HepG2 (cell line): ENCODE results near the gene SRBD1. TPM values are rescaled to one million over a fixed set of nuclear protein-coding genes. Genes with fewer than 3 reads are reported as not detected.

Source experiments
- ARNT ChIP-seq: fragments of 450-650 bp; IDR thresholded peaks from 2 replicates; pipeline ENCODE4 v1.6.1; 2017
- ATM ChIP-seq: fragments of 450-650 bp; IDR thresholded peaks from 2 replicates; pipeline ENCODE4 v1.7.1; 2017; ENCODE audit warnings: mild to moderate bottlenecking, borderline replicate concordance
- CCDC6 ChIP-seq: sonication (generic); formaldehyde crosslinking; IDR thresholded peaks from 2 replicates; pipeline ENCODE4 v1.8.1; 2022; ENCODE audit warnings: mild to moderate bottlenecking, missing genetic modification reagents, moderate library complexity
- HDAC6 ChIP-seq: fragments of 200-600 bp; sonication (generic); IDR thresholded peaks from 2 replicates; pipeline ENCODE4 v1.7.0; 2017; ENCODE audit warnings: mild to moderate bottlenecking, antibody characterized with exemption, low read length, low read depth
- HNRNPL ChIP-seq: fragments of 200-400 bp; formaldehyde crosslinking; IDR thresholded peaks from 2 replicates; pipeline ENCODE4 v1.6.1; 2017; ENCODE audit warnings: mild to moderate bottlenecking, low read depth, low read length
- KDM2A ChIP-seq: sonication (generic); formaldehyde crosslinking; IDR thresholded peaks from 2 replicates; pipeline ENCODE4 v1.4.0; 2020; ENCODE audit warnings: low read depth, missing genetic modification reagents, borderline replicate concordance
- PAX8 ChIP-seq: sonication (generic); formaldehyde crosslinking; IDR thresholded peaks from 2 replicates; pipeline ENCODE4 v1.8.0; 2022; ENCODE audit warnings: mild to moderate bottlenecking, missing genetic modification reagents, borderline replicate concordance
- RARG ChIP-seq: sonication (generic); formaldehyde crosslinking; IDR thresholded peaks from 2 replicates; pipeline ENCODE4 v1.4.0; 2020; ENCODE audit warnings: low read depth, mild to moderate bottlenecking, missing genetic modification reagents
- RBM39 ChIP-seq: fragments of 200-400 bp; formaldehyde crosslinking; IDR thresholded peaks from one replicate; pipeline ENCODE4 v1.6.1; 2018; ENCODE audit warnings: antibody characterized with exemption, mild to moderate bottlenecking, low read depth, low read length; ENCODE audit not compliant: poor library complexity, severe bottlenecking
- RFXANK ChIP-seq: IDR thresholded peaks from 2 replicates; pipeline ENCODE4 v1.6.1; 2016
- SOX6 ChIP-seq, 2 experiments: fragments of 450-650 bp in 1 of 2; sonication (generic) in 1 of 2; formaldehyde crosslinking in 1 of 2; IDR thresholded peaks; 2 replicates each; pipeline versions ENCODE4 v1.4.0 to v1.6.1; 2017 to 2020; ENCODE audit warnings: antibody characterized with exemption in 1 of 2, mild to moderate bottlenecking in 1 of 2, missing genetic modification reagents in 1 of 2
- TAF15 ChIP-seq: fragments of 200-400 bp; formaldehyde crosslinking; IDR thresholded peaks from one replicate; pipeline ENCODE4 v1.6.1; 2018; ENCODE audit warnings: mild to moderate bottlenecking, low read depth, low read length; ENCODE audit not compliant: poor library complexity, severe bottlenecking
- TBP ChIP-seq: sonication (generic); formaldehyde crosslinking; IDR thresholded peaks from 2 replicates; pipeline ENCODE4 v1.5.0; 2020; ENCODE audit warnings: missing genetic modification reagents
- U2AF1 ChIP-seq: fragments of 200-400 bp; formaldehyde crosslinking; optimal IDR thresholded peaks from 2 replicates; pipeline ENCODE3; 2017; ENCODE audit warnings: mild to moderate bottlenecking, low read depth, low read length
- ZBTB20 ChIP-seq: sonication (generic); formaldehyde crosslinking; IDR thresholded peaks from 2 replicates; pipeline ENCODE4 v1.8.1; 2023; ENCODE audit warnings: missing genetic modification reagents, low read depth, mild to moderate bottlenecking, borderline replicate concordance
- ZBTB7B ChIP-seq: sonication (generic); formaldehyde crosslinking; IDR thresholded peaks from 2 replicates; pipeline ENCODE4 v1.4.0; 2020; ENCODE audit warnings: missing genetic modification reagents
- ZFAT ChIP-seq: sonication (generic); formaldehyde crosslinking; conservative IDR thresholded peaks from 2 replicates; pipeline ENCODE4 v1.8.1; 2023; ENCODE audit warnings: missing genetic modification reagents, inconsistent platforms
- ZFY ChIP-seq: sonication (generic); formaldehyde crosslinking; IDR thresholded peaks from 2 replicates; pipeline ENCODE4 v1.4.0; 2020; ENCODE audit warnings: missing genetic modification reagents
- ZMYM2 ChIP-seq: sonication (generic); formaldehyde crosslinking; IDR thresholded peaks from 2 replicates; pipeline ENCODE4 v1.8.0; 2022; ENCODE audit warnings: mild to moderate bottlenecking, missing genetic modification reagents
- ZNF263 ChIP-seq: sonication (generic); formaldehyde crosslinking; IDR thresholded peaks from 2 replicates; pipeline ENCODE4 v1.4.0; 2020; ENCODE audit warnings: missing genetic modification reagents
- ZNF343 ChIP-seq: sonication (generic); formaldehyde crosslinking; IDR thresholded peaks from 2 replicates; pipeline ENCODE4 v1.4.0; 2020; ENCODE audit warnings: mild to moderate bottlenecking, missing genetic modification reagents
- ZNF530 ChIP-seq: sonication (generic); formaldehyde crosslinking; IDR thresholded peaks from 2 replicates; pipeline ENCODE4 v1.5.0; 2020; ENCODE audit warnings: low read depth, mild to moderate bottlenecking, missing genetic modification reagents
- ZNF629 ChIP-seq: sonication (generic); formaldehyde crosslinking; conservative IDR thresholded peaks from 2 replicates; pipeline ENCODE4 v1.5.0; 2020; ENCODE audit warnings: missing genetic modification reagents
- ZNF747 ChIP-seq: sonication (generic); formaldehyde crosslinking; IDR thresholded peaks from 2 replicates; pipeline ENCODE4 v1.8.1; 2023; ENCODE audit warnings: missing genetic modification reagents, mild to moderate bottlenecking, borderline replicate concordance
- ZNF749 ChIP-seq: sonication (generic); formaldehyde crosslinking; IDR thresholded peaks from 2 replicates; pipeline ENCODE4 v1.8.0; 2022; ENCODE audit warnings: mild to moderate bottlenecking, missing genetic modification reagents, moderate library complexity, borderline replicate concordance
- ZNF879 ChIP-seq: sonication (generic); formaldehyde crosslinking; IDR thresholded peaks from 2 replicates; pipeline ENCODE4 v1.8.1; 2023; ENCODE audit warnings: missing genetic modification reagents
- ZZZ3 ChIP-seq: sonication (generic); formaldehyde crosslinking; IDR thresholded peaks from 2 replicates; pipeline ENCODE4 v1.4.0; 2020; ENCODE audit warnings: missing genetic modification reagents, mild to moderate bottlenecking, borderline replicate concordance
- polyA plus RNA-seq, 8 experiments: library from polyadenylated mRNA; depleted of rRNA in 3 of 8; stranded (reverse) in 7 of 8; unstranded in 1 of 8; fragments of >200 nt; fragmentation: Illumina TruSeq in 4 of 8; extraction: Trizol in 4 of 8; gene quantifications; 2 replicates each; pipeline versions ENCODE4 v1.2.1 to v1.2.3, GENCODE V29; 2011 to 2016; ENCODE audit warnings: low read depth in 4 of 8, missing spikeins in 1 of 8, mixed read lengths in 1 of 8; ENCODE audit not compliant: insufficient read depth in 1 of 8
- total RNA-seq, 5 experiments: library from RNA; depleted of rRNA; stranded (reverse); fragments of >200 nt; fragmentation: Illumina TruSeq; extraction: Trizol; gene quantifications; 2 replicates each; pipeline ENCODE4 v1.2.3, GENCODE V29; 2016; ENCODE audit warnings: low read depth in 1 of 5
- TF ChIP-seq, protein P1 (sequence below): sonication (generic); formaldehyde crosslinking; IDR thresholded peaks from 2 replicates; pipeline ENCODE4 v1.9.0; 2022; ENCODE audit warnings: low read depth, missing genetic modification reagents

SRBD1 gene
- total and polyA plus RNA-seq, 2 of the 13 experiments (the other 11 are each of a cell fraction or from before 2014, with no cell fraction given): 3.2 to 23.9 TPM

DNA sequence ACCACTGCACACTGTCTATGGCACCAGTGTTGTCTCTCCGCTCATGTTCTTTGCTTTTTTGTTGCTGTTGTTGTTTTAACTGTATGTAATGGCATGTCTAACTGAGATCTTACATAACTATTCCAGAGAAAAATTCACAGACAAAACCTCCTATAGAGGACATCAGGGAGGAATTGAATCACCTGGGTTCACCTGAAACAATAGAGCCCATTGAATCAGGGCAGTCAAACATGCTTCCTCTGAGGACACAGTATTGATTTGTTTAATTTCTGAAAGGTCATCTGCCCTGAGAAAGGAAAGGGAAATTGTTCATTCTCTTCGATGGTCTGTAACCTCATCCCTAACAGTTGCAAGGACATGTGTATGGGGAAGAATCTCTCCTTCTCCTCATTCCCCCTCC is 237.5 kb downstream of the SRBD1 start (continued):
- TF ChIP-seq U2AF1 (no peak), ZZZ3 (CRISPR knock-in tag) (no peak), ZNF749 (no peak), ZNF530 (CRISPR knock-in tag) (no peak), ZNF747 (no peak), HDAC6 (no peak), RARG (CRISPR knock-in tag) (no peak), ARNT (no peak), ATM (no peak), HNRNPL (no peak), KDM2A (no peak), ZMYM2 (CRISPR knock-in tag) (peak; percentile 65; the same call in 1 of the 2 replicates), ZNF879 (no peak), ZNF263 (CRISPR knock-in tag) (peak; percentile 77; the same call in 1 of the 2 replicates), ZNF343 (CRISPR knock-in tag) (no peak), ZBTB7B (CRISPR knock-in tag) (0 out of 2 replicates have a peak, but pooled peaks have one; percentile 55), SOX6 (IDR thresholded peaks at IDR 0.05) (no peak), SOX6 (CRISPR knock-in tag; IDR thresholded peaks at IDR 0.05) (peak; percentile 99), PAX8 (CRISPR knock-in tag) (no peak), ZNF629 (CRISPR knock-in tag) (no peak), ZFY (CRISPR knock-in tag) (no peak), RBM39 (no peak), ZFAT (CRISPR knock-in tag) (no peak), ZBTB20 (CRISPR knock-in tag) (no peak), RFXANK (CRISPR knock-in tag) (0 out of 2 replicates have a peak, but pooled peaks have one; percentile 29), TBP (CRISPR knock-in tag) (no peak), CCDC6 (CRISPR knock-in tag) (no peak), TAF15 (no peak)
- TF ChIP-seq, protein P1, sequence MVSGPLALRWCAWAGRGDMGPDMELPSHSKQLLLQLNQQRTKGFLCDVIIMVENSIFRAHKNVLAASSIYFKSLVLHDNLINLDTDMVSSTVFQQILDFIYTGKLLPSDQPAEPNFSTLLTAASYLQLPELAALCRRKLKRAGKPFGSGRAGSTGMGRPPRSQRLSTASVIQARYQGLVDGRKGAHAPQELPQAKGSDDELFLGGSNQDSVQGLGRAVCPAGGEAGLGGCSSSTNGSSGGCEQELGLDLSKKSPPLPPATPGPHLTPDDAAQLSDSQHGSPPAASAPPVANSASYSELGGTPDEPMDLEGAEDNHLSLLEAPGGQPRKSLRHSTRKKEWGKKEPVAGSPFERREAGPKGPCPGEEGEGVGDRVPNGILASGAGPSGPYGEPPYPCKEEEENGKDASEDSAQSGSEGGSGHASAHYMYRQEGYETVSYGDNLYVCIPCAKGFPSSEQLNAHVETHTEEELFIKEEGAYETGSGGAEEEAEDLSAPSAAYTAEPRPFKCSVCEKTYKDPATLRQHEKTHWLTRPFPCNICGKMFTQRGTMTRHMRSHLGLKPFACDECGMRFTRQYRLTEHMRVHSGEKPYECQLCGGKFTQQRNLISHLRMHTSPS (CRISPR knock-in tag): no peak
